Measurements from ENCODE around the gene MYH9.

MYH9 gene

GRCh38 chr22:36355362-36355761 lies 32.4 kb downstream of the MYH9 start:
- Mint-ChIP-seq H3K4me3 (peak overlapping the region; percentile 45), H3K36me3 (peaks cover 43% of the 10 kb centered on the region), H3K9me3 (no peaks in the 10 kb centered on the region), H3K27ac (peak overlapping the region; percentile 89), H3K27me3 (no peaks in the 10 kb centered on the region), H3K4me1 (peaks cover 100% of the 10 kb centered on the region)
- ATAC-seq, result no peak

GRCh38 chr22:36352803-36353507 lies 34.8 kb downstream of the MYH9 start:
- peak; percentile 37 for ATAC-seq
- peaks cover 41% of the 10 kb centered on the region for H3K36me3 Mint-ChIP-seq
- peaks cover 90% of the 10 kb centered on the region for H3K4me1 Mint-ChIP-seq
- peak overlapping the region; percentile 53 for H3K4me3 Mint-ChIP-seq
- H3K9me3 Mint-ChIP-seq, result no peaks in the 10 kb centered on the region
- no peaks in the 10 kb centered on the region for H3K27me3 Mint-ChIP-seq
- peak overlapping the region; percentile 89 for H3K27ac Mint-ChIP-seq

GRCh38 chr22:36351921-36352802 lies 35.6 kb downstream of the MYH9 start:
- Mint-ChIP-seq H3K4me3 (peak overlapping the region; percentile 53), H3K4me1 (peaks cover 89% of the 10 kb centered on the region), H3K27me3 (no peaks in the 10 kb centered on the region), H3K27ac (peak overlapping the region; percentile 89), H3K9me3 (no peaks in the 10 kb centered on the region), H3K36me3 (peaks cover 48% of the 10 kb centered on the region)
- no peak for ATAC-seq

GRCh38 chr22:36350751-36351594 lies 36.8 kb downstream of the MYH9 start:
- H3K4me3 Mint-ChIP-seq, result no peak overlapping the region
- ATAC-seq, result no peak
- peaks cover 87% of the 10 kb centered on the region for H3K4me1 Mint-ChIP-seq
- no peaks in the 10 kb centered on the region for H3K9me3 Mint-ChIP-seq
- H3K36me3 Mint-ChIP-seq, result peaks cover 45% of the 10 kb centered on the region
- H3K27me3 Mint-ChIP-seq, result no peaks in the 10 kb centered on the region
- peak overlapping the region; percentile 89 for H3K27ac Mint-ChIP-seq

GRCh38 chr22:36349726-36350125 lies 38.0 kb downstream of the MYH9 start:
- peaks cover 38% of the 10 kb centered on the region for H3K36me3 Mint-ChIP-seq
- H3K27ac Mint-ChIP-seq, result peak overlapping the region; percentile 89
- H3K27me3 Mint-ChIP-seq, result no peaks in the 10 kb centered on the region
- no peak overlapping the region for H3K4me3 Mint-ChIP-seq
- H3K9me3 Mint-ChIP-seq, result no peaks in the 10 kb centered on the region
- no peak for ATAC-seq
- H3K4me1 Mint-ChIP-seq, result peaks cover 86% of the 10 kb centered on the region

GRCh38 chr22:36348760-36349159 lies 39.0 kb downstream of the MYH9 start:
- Mint-ChIP-seq H3K4me3 (no peak overlapping the region), H3K4me1 (peaks cover 86% of the 10 kb centered on the region), H3K36me3 (peaks cover 42% of the 10 kb centered on the region), H3K27me3 (no peaks in the 10 kb centered on the region), H3K9me3 (no peaks in the 10 kb centered on the region), H3K27ac (peak overlapping the region; percentile 70)
- no peak for ATAC-seq

DNA sequence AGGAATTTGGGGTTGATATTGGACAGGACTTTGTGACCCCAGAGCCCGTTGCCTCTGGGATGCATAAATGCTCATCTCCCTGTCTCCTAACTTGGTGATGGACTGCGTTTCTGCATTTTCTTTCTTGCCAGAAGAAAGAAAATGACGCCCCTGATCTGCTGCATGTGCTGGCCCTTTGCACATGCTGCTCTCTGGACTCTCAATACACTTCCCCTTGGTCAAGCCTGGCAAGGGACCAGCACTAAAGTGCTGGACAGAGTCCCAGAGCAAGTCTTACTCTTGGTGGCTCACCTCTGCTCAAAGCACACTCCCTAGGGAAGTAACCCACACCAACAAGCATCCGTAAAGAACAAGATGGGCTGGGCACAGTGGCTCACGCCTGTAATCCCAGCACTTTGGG lies 40.7 kb downstream of the MYH9 start:
- Mint-ChIP-seq H3K36me3 (peaks cover 48% of the 10 kb centered on the region), H3K4me1 (peaks cover 85% of the 10 kb centered on the region), H3K27me3 (no peaks in the 10 kb centered on the region), H3K9me3 (no peaks in the 10 kb centered on the region), H3K27ac (peak overlapping the region; percentile 88), H3K4me3 (no peak overlapping the region)
- ATAC-seq, result no peak

- peaks cover 68% of the 10 kb centered on the region for H3K36me3 Mint-ChIP-seq
- H3K27ac Mint-ChIP-seq, result peak overlapping the region; percentile 88
- H3K4me3 Mint-ChIP-seq, result peak overlapping the region; percentile 69
- H3K9me3 Mint-ChIP-seq, result no peaks in the 10 kb centered on the region
- H3K4me1 Mint-ChIP-seq, result peaks cover 74% of the 10 kb centered on the region
- ATAC-seq, result peak; percentile 88
- no peaks in the 10 kb centered on the region for H3K27me3 Mint-ChIP-seq
Observed at GRCh38 chr22:36344106-36344827, 43.5 kb downstream of the MYH9 start.

DNA sequence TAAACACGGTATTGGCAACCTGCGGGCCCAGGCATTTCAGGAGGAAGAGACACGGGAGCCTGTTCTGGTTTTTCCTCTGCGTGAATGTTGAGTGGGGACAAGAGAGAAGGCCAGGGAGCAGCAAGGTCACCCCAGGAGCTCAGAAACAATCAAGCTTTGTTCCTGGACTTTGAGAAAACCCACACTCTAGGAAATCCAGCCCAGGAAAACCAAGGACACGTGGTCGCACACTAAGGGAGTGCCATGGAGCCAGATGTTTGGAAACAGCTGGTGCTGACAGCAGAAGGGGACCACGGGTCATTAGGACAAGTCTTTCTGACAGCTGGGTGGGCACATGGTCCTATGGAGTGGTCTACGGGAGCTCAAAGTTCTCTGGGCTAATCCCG lies 44.1 kb downstream of the MYH9 start:
- Mint-ChIP-seq H3K27me3 (no peaks in the 10 kb centered on the region), H3K4me1 (peaks cover 74% of the 10 kb centered on the region), H3K27ac (peak overlapping the region; percentile 88), H3K4me3 (no peak overlapping the region), H3K9me3 (no peaks in the 10 kb centered on the region), H3K36me3 (peaks cover 68% of the 10 kb centered on the region)
- ATAC-seq, result no peak

DNA sequence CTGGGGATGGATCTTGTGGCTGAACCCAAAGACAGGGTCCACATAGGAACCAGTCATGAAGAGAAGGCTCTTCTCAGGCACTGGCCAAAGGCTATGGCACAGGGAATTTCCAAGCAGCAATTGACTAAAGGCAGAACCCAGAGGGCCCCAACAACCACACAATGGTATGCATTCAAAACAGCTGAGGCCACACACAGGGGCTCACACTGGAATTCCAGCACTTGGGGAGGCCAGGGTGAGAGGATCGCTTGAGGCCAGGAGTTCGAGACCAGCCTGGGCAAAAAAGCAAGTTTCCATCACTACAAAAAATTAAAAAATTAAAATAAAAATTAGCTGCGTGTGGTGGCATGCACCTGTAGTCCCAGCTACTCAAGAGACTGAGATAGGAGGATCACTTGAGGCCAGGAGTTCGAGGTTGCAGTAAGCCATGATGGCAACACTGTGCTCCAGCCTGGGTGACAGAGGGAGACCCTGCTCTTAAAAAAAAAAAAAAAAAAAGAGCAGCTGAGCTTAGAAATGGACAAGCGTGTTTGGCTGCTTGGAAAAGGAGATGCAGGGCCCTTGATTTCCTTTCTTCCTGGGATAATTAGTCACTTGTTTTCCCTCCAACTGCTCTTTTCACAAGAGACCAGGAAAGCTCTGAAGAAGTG lies 44.6 kb downstream of the MYH9 start:
- ATAC-seq, result no peak
- no peak overlapping the region for H3K4me3 Mint-ChIP-seq
- peaks cover 68% of the 10 kb centered on the region for H3K36me3 Mint-ChIP-seq
- no peaks in the 10 kb centered on the region for H3K9me3 Mint-ChIP-seq
- H3K27ac Mint-ChIP-seq, result peak overlapping the region; percentile 88
- H3K27me3 Mint-ChIP-seq, result no peaks in the 10 kb centered on the region
- H3K4me1 Mint-ChIP-seq, result peaks cover 77% of the 10 kb centered on the region

DNA sequence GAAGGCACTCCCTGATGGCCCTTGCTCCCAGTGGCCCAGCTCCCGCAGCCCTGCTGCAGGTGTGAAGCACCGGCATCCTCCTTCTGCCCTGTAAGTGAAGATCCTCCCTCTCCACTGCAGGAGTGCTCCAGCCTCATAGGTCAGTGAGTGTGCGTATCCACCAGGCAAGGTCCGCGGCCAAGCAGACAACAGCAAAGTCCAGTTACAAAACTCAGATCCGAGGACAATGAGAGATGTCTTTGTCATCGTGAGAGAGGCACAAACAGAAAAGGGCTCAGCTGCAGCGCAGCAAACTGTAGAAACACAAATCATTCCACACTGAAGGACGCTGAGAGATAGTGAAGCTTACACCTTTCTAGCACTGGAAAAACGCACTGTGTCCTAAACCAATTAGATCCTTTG lies 46.1 kb downstream of the MYH9 start:
- peaks cover 80% of the 10 kb centered on the region for H3K4me1 Mint-ChIP-seq
- H3K9me3 Mint-ChIP-seq, result no peaks in the 10 kb centered on the region
- no peak for ATAC-seq
- H3K36me3 Mint-ChIP-seq, result peaks cover 66% of the 10 kb centered on the region
- no peaks in the 10 kb centered on the region for H3K27me3 Mint-ChIP-seq
- H3K27ac Mint-ChIP-seq, result peak overlapping the region; percentile 88
- no peak overlapping the region for H3K4me3 Mint-ChIP-seq

DNA sequence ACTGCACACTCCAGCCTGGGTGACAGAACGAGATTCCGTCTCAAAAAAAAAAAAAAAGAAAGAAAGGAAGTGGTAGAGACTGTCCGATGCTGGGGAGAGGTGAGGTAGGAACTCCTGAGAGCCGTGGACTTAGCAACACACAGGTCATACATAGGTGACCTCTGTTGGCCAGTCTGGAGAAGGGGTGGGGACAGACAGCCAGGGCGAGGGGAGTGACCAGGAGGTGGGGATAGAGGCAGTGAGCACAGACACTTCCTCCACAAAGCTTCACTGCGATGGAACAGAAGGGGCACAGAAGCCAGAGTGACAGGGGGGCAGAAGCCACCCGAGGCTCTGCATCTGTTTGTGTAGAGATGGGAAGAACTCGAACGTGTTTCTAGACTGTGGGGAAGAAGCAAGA lies 47.1 kb downstream of the MYH9 start:
- Mint-ChIP-seq H3K27ac (peak overlapping the region; percentile 77), H3K4me3 (peak overlapping the region; percentile 18)
- no peak for ATAC-seq

DNA sequence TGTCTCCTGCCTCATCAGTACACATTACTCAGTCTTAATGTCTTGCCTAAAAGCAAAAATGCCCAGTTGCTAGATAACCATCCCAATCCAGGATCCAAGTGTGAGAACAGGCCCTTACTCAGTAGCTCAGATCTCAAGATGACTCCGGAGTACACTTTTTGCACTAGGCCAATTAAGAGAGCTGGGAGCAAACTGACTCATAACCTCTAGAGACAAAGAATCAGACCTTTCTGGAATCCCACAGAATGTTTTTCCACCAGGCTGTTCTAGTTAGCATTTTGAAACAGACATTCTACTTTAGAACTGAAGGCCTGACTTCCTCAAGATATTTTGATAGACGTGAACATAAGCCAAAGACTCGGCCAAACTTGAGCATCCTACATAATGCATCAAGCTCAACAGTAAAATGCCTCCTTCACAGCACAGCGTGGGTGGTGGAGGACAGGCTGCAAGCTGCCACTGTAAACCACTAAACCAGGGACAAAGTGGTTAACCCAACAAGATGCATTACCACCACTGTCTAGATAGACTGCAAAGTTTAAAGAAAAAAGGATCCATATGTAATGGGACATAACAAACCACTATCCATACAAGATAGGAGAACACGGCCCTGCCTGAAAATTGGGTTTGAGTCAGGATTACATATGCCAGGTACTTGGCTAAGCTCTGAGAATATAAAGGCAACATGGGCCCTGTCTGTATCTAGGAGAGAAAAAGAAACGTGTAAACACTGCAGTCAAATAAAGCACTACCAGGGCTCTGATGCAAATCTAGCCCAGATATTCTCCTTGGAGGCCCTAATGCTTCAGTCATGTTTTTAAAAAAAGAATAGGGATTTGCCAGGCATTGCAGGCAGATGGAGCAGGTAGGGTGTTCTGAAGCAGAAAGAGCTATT lies 48.3 kb downstream of the MYH9 start:
- peak overlapping the region; percentile 77 for H3K27ac Mint-ChIP-seq
- no peak overlapping the region for H3K4me3 Mint-ChIP-seq
- H3K9me3 Mint-ChIP-seq, result no peaks in the 10 kb centered on the region
- H3K4me1 Mint-ChIP-seq, result peaks cover 83% of the 10 kb centered on the region
- no peaks in the 10 kb centered on the region for H3K27me3 Mint-ChIP-seq
- peaks cover 78% of the 10 kb centered on the region for H3K36me3 Mint-ChIP-seq
- ATAC-seq, result no peak

More for the DNA sequence above, 47.1 kb downstream of the MYH9 start:
- Mint-ChIP-seq H3K9me3 (no peaks in the 10 kb centered on the region), H3K36me3 (peaks cover 71% of the 10 kb centered on the region), H3K4me1 (peaks cover 83% of the 10 kb centered on the region), H3K27me3 (no peaks in the 10 kb centered on the region)

Measured in stimulated activated memory B cell treated with anti-CD40 and anti-IgM and Interleukin-4, amounts not matched to agents 10 μg/mL and 1 μg/mL and 100 μg/mL, for 72 hours (primary cell).